ENCODE results near the gene SGMS1. TPM values are rescaled to one million over a fixed set of nuclear protein-coding genes. Genes with fewer than 3 reads are reported as not detected.
A peak's percentile ranks its signal among the peaks of the same experiment; 100 is the strongest.

Gene SGMS1
- total and polyA plus RNA-seq, 2 donors (not counting 3 experiments of a cell fraction or from before 2014, with no cell fraction given): 9.7 to 23.7 TPM

DNA sequence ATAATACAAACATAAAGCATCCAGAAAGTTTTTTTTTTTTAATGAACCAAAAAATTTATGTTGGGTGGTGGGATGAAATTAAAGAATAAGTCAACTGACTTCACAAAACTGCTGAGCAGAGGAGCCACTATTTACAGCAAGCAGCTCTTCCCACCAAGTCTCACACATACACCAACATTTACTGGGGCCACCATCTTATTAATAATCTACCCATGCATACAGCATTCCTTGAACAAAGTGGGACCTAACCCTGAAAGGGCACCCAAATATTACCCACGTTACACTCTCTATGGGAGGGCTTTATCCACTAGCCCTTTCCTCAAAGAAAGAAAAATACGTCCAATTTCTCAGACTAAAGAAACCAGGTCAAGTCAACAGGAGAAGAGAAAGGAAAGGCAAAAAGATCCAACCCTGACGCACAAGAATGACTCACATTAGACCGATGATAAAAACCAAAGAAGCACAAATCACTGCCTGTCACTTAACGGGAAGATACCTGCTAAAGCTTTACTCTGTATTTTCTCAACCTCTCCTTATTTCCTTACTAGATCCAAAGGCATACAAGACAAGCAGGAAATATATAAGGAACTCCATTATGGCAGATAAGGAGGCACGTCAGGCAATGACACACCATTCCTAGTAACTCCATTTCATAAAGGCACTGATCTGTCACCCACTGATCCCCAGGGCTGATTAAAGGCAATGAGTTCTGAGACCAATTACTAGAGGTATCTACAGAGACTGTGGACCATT is 230.6 kb downstream of the SGMS1 start:
- Histone ChIP-seq H3K9me1 (replicated peaks; ENCODE audit: control insufficient read depth, extremely low read depth, insufficient read depth, low read length) (no peaks in the 10 kb centered on the region), H3K27me3 (ENCODE audit: control insufficient read depth in 2 of 2, insufficient read depth in 2 of 2, low read length in 2 of 2) (no peaks in the 10 kb centered on the region), H3K27ac (ENCODE audit: insufficient read depth, low read depth, low read length) (peak overlapping the region; percentile 46), H3K36me3 (ENCODE audit: control insufficient read depth in 2 of 2, extremely low read depth in 1 of 2, insufficient read depth in 2 of 2, low read length in 2 of 2) (no peaks in the 10 kb centered on the region), H3K79me2 (ENCODE audit: control insufficient read depth, insufficient read depth, low read length) (peaks cover 25% of the 10 kb centered on the region), H2AFZ (ENCODE audit: low read depth, low read length) (no peak overlapping the region), H3K9me3 (replicated peaks; ENCODE audit: control insufficient read depth, insufficient read depth, low read length) (no peaks in the 10 kb centered on the region), H3K4me3 (replicated peaks in 1 of 3; ENCODE audit: insufficient read depth in 1 of 3, low read depth in 1 of 3, low read length in 3 of 3) (no peak overlapping the region), H4K20me1 (replicated peaks; ENCODE audit: control insufficient read depth, extremely low read depth, insufficient read depth, low read length) (peaks cover 2% of the 10 kb centered on the region), H3K9ac (replicated peaks; ENCODE audit: extremely low read depth, insufficient read depth, low read length) (no peak overlapping the region), H3K4me1 (ENCODE audit: control insufficient read depth, extremely low read depth, insufficient read depth, low read length) (peaks cover 18% of the 10 kb centered on the region), H3K4me2 (ENCODE audit: insufficient read depth, low read length) (peak overlapping the region; percentile 67)
- DNase-seq (ENCODE audit: low read depth, low spot score): peak; percentile 66
- dilution Hi-C loops (cut with MboI; ENCODE audit: extremely low pct_ligation_motif_present, low sequenced_read_pairs) (no loop called here), intact Hi-C loops (cut with micrococcal nuclease) (no loop called here)
- peak; percentile 13 for TF ChIP-seq FOS (IDR thresholded peaks at IDR 0.05; ENCODE audit: borderline replicate concordance, insufficient read depth, low read length)
- TF ChIP-seq MYC (IDR thresholded peaks at IDR 0.05; ENCODE audit: low read depth, low read length): no peak
- ChIA-PET CTCF (interaction anchor here (1.4 kb wide), 1 partner anchor 25 kb away, joined by 3 read pairs; no protein-coding TSS in a partner anchor), POLR2A (no interaction called here)
- no TSS peak for BruUV-seq (replicated peaks)
- peak; percentile 31 for FAIRE-seq

DNA sequence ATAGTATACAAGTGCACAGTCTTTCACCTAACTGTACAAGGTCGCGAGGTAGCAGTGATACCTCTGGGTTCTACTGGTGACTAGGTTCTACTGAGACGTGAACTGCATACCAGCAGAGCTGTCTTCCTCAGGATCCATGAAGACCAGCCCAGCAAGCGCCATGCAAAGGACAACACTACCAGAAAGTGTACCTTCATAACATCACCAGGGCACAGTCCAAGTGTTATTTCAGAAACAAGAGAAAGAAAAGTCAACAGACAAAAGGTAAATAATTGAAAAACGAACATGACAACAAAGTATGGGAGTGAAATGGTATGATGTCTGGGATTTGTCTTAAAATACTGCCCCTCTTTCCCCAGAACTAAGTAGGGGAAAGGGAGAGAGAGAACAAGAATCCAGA is 231.3 kb downstream of the SGMS1 start:
- H3K9me1 ChIP-seq (replicated peaks; ENCODE audit: control insufficient read depth, extremely low read depth, insufficient read depth, low read length): no peaks in the 10 kb centered on the region
- no peaks in the 10 kb centered on the region for H3K36me3 ChIP-seq (ENCODE audit: control insufficient read depth in 2 of 2, extremely low read depth in 1 of 2, insufficient read depth in 2 of 2, low read length in 2 of 2)
- H3K4me3 ChIP-seq (replicated peaks in 1 of 3; ENCODE audit: insufficient read depth in 1 of 3, low read depth in 1 of 3, low read length in 3 of 3): no peak overlapping the region
- ChIA-PET CTCF (interaction anchor here (1.4 kb wide), 1 partner anchor 25 kb away, joined by 3 read pairs; no protein-coding TSS in a partner anchor), POLR2A (no interaction called here)
- H3K79me2 ChIP-seq (ENCODE audit: control insufficient read depth, insufficient read depth, low read length): peaks cover 28% of the 10 kb centered on the region
- TF ChIP-seq GATA2 (IDR thresholded peaks at IDR 0.05; ENCODE audit: insufficient read depth, insufficient read length, low read depth, low read length): no peak
- TF ChIP-seq POLR2A (IDR thresholded peaks at IDR 0.05; ENCODE audit: low read depth, low read length): no peak
- no peak for TF ChIP-seq MYC (IDR thresholded peaks at IDR 0.05; ENCODE audit: low read depth, low read length)
- TF ChIP-seq, protein P1, sequence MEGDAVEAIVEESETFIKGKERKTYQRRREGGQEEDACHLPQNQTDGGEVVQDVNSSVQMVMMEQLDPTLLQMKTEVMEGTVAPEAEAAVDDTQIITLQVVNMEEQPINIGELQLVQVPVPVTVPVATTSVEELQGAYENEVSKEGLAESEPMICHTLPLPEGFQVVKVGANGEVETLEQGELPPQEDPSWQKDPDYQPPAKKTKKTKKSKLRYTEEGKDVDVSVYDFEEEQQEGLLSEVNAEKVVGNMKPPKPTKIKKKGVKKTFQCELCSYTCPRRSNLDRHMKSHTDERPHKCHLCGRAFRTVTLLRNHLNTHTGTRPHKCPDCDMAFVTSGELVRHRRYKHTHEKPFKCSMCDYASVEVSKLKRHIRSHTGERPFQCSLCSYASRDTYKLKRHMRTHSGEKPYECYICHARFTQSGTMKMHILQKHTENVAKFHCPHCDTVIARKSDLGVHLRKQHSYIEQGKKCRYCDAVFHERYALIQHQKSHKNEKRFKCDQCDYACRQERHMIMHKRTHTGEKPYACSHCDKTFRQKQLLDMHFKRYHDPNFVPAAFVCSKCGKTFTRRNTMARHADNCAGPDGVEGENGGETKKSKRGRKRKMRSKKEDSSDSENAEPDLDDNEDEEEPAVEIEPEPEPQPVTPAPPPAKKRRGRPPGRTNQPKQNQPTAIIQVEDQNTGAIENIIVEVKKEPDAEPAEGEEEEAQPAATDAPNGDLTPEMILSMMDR (IDR thresholded peaks at IDR 0.05; ENCODE audit: extremely low read depth in 1 of 2, insufficient read depth in 1 of 2, low read depth in 1 of 2, low read length in 2 of 2): no peak
- TF ChIP-seq EZH2 (IDR thresholded peaks at IDR 0.05; ENCODE audit: borderline replicate concordance, low read depth, low read length, severe bottlenecking): no peak
- TF ChIP-seq POLR2AphosphoS5 (IDR thresholded peaks at IDR 0.05; ENCODE audit: insufficient read depth, low read depth, low read length): no peak
- TF ChIP-seq, protein P2, sequence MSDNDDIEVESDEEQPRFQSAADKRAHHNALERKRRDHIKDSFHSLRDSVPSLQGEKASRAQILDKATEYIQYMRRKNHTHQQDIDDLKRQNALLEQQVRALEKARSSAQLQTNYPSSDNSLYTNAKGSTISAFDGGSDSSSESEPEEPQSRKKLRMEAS (IDR thresholded peaks at IDR 0.05; ENCODE audit: insufficient read depth, insufficient read length): no peak
- TF ChIP-seq JUN (IDR thresholded peaks at IDR 0.05; ENCODE audit: borderline replicate concordance, insufficient read depth, insufficient read length, low read depth): no peak
- dilution Hi-C loops (cut with MboI; ENCODE audit: extremely low pct_ligation_motif_present, low sequenced_read_pairs): no loop called here
- peaks cover 2% of the 10 kb centered on the region for H4K20me1 ChIP-seq (replicated peaks; ENCODE audit: control insufficient read depth, extremely low read depth, insufficient read depth, low read length)
- no peak overlapping the region for H3K27ac ChIP-seq (ENCODE audit: insufficient read depth, low read depth, low read length)
- H3K27me3 ChIP-seq (ENCODE audit: control insufficient read depth in 2 of 2, insufficient read depth in 2 of 2, low read length in 2 of 2): no peaks in the 10 kb centered on the region
- DNase-seq (ENCODE audit: low read depth, low spot score): no peak
- FAIRE-seq: no peak
- intact Hi-C loops (cut with micrococcal nuclease): no loop called here
- H2AFZ ChIP-seq (ENCODE audit: low read depth, low read length): no peak overlapping the region
- no peaks in the 10 kb centered on the region for H3K9me3 ChIP-seq (replicated peaks; ENCODE audit: control insufficient read depth, insufficient read depth, low read length)
- no peak overlapping the region for H3K4me2 ChIP-seq (ENCODE audit: insufficient read depth, low read length)
- H3K4me1 ChIP-seq (ENCODE audit: control insufficient read depth, extremely low read depth, insufficient read depth, low read length): peaks cover 18% of the 10 kb centered on the region
- H3K9ac ChIP-seq (replicated peaks; ENCODE audit: extremely low read depth, insufficient read depth, low read length): no peak overlapping the region
- no TSS peak for BruUV-seq (replicated peaks)

Measured in endothelial cell of umbilical vein (primary cell).